Measurements from ENCODE around the gene TMEM132C. TPM values are rescaled to one million over a fixed set of nuclear protein-coding genes. Genes with fewer than 3 reads are reported as not detected.

Gene TMEM132C
- total and polyA plus RNA-seq, 3 donors from 2014 or later: 2.9 to 5.5 (median 3.3) TPM

GRCh38 chr12:128420163-128420562 lies 153.2 kb downstream of the TMEM132C start:
- no peak overlapping the region for H3K27ac ChIP-seq
- no peak for DNase-seq
- no peaks in the 10 kb centered on the region for H3K9me3 ChIP-seq
- 83 to 91% methylated on average over 2 of the region's 2 CpGs for WGBS, 2 donors
- TF ChIP-seq CTCF (IDR thresholded peaks at IDR 0.05): no peak
- no peak for TF ChIP-seq POLR2A (IDR thresholded peaks at IDR 0.05)
- no peak overlapping the region for H3K4me3 ChIP-seq
- no peaks in the 10 kb centered on the region for H3K27me3 ChIP-seq
- intact Hi-C loops (cut with DNase I; ENCODE audit: low total_unique reads): no loop called here
- no peaks in the 10 kb centered on the region for H3K36me3 ChIP-seq (ENCODE audit: low read depth, missing control alignments)
- H3K4me1 ChIP-seq: no peaks in the 10 kb centered on the region

- Histone ChIP-seq H3K9me3 (no peaks in the 10 kb centered on the region), H3K36me3 (ENCODE audit: low read depth, missing control alignments) (no peaks in the 10 kb centered on the region), H3K27ac (no peak overlapping the region), H3K4me1 (no peaks in the 10 kb centered on the region), H3K27me3 (no peaks in the 10 kb centered on the region), H3K4me3 (no peak overlapping the region)
- intact Hi-C loops (cut with DNase I; ENCODE audit: low total_unique reads): no loop called here
- no peak for DNase-seq
- 76 to 78% methylated on average over 7 of the region's 7 CpGs for WGBS, 2 donors
- TF ChIP-seq POLR2A (IDR thresholded peaks at IDR 0.05): no peak
- no peak for TF ChIP-seq CTCF (IDR thresholded peaks at IDR 0.05)
Observed at GRCh38 chr12:128421375-128421774, 154.4 kb downstream of the TMEM132C start.

DNA sequence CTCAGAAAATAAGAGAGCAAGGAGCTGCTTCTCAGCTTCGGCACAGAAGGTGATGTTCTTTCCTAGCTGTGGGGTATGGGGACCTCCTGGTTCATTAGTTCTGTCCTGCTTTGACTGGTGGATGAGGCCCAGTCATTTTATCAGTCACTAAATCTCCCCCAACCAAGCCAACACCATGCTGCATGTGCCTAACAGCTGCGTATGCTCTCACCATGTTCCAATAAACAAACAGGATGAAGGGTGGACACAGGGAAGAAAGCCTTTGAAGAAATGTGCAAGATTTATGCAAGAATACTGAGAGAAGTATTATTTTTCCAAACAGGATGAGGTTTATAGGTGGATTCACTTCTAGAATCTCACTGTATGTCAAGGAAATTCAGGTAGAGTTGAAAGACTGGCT lies 156.2 kb downstream of the TMEM132C start:
- 70 to 79% methylated on average over 2 of the region's 2 CpGs for WGBS, 2 donors

DNA sequence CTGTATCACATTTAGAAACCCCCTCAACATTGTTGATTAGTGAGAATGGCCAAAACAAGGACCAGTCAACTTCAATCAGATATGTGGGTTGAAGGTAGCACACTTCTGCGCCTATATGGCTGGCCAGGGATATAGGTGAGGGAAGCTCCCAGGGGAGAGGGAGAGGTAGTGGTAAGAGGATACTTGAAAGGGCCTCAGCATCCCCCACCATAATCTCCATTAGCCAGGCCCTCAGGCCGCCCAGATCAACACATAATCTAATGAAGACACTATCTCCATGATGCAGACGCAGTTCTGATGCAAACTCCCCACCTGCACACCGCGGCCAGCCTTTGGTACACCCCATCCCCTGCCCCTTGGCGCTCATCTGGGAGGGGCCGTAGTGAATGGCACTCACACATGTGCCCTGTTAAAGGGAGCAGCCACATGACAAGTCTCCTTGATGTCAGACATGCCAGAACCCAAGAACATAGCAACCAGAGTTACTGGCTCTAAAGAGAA lies 158.0 kb downstream of the TMEM132C start:
- 76 to 84% methylated on average over 7 of the region's 7 CpGs for WGBS, 2 donors
- no peaks in the 10 kb centered on the region for H3K27me3 ChIP-seq
- no peaks in the 10 kb centered on the region for H3K9me3 ChIP-seq
- DNase-seq: no peak
- intact Hi-C loops (cut with DNase I; ENCODE audit: low total_unique reads): no loop called here
- H3K4me3 ChIP-seq: no peak overlapping the region
- H3K36me3 ChIP-seq (ENCODE audit: low read depth, missing control alignments): no peaks in the 10 kb centered on the region
- TF ChIP-seq POLR2A (IDR thresholded peaks at IDR 0.05) (no peak), CTCF (IDR thresholded peaks at IDR 0.05) (no peak)
- no peaks in the 10 kb centered on the region for H3K4me1 ChIP-seq
- no peak overlapping the region for H3K27ac ChIP-seq

More for the DNA sequence above, 156.2 kb downstream of the TMEM132C start:
- Histone ChIP-seq H3K36me3 (ENCODE audit: low read depth, missing control alignments) (no peaks in the 10 kb centered on the region), H3K9me3 (no peaks in the 10 kb centered on the region), H3K27ac (no peak overlapping the region), H3K4me3 (no peak overlapping the region), H3K4me1 (no peaks in the 10 kb centered on the region), H3K27me3 (no peaks in the 10 kb centered on the region)
- intact Hi-C loops (cut with DNase I; ENCODE audit: low total_unique reads): no loop called here
- TF ChIP-seq CTCF (IDR thresholded peaks at IDR 0.05): no peak
- TF ChIP-seq POLR2A (IDR thresholded peaks at IDR 0.05): no peak
- DNase-seq: no peak

GRCh38 chr12:128425666-128426331 lies 158.8 kb downstream of the TMEM132C start:
- no peak for DNase-seq
- WGBS, 2 donors: 70 to 78% methylated on average over 18 of the region's 18 CpGs
- Histone ChIP-seq H3K27ac (no peak overlapping the region), H3K36me3 (ENCODE audit: low read depth, missing control alignments) (no peaks in the 10 kb centered on the region), H3K4me3 (no peak overlapping the region), H3K9me3 (no peaks in the 10 kb centered on the region), H3K27me3 (no peaks in the 10 kb centered on the region), H3K4me1 (no peaks in the 10 kb centered on the region)
- intact Hi-C loops (cut with DNase I; ENCODE audit: low total_unique reads): no loop called here
- no peak for TF ChIP-seq CTCF (IDR thresholded peaks at IDR 0.05)
- TF ChIP-seq POLR2A (IDR thresholded peaks at IDR 0.05): no peak
